NCI-H446 treated with DMSO at 0.1 percent for 48 hours (cell line): ENCODE results near the gene DNM3.
"Not testable (repeated sequence)": the region's sequence is repeated elsewhere in the genome, so short reads cannot be mapped to it uniquely, and the experiment has no call there.

Source experiments
- DNase-seq: peaks from one replicate; lab custom pipeline; 2025; lab: John Stamatoyannopoulos, UW

DNM3 gene

DNA sequence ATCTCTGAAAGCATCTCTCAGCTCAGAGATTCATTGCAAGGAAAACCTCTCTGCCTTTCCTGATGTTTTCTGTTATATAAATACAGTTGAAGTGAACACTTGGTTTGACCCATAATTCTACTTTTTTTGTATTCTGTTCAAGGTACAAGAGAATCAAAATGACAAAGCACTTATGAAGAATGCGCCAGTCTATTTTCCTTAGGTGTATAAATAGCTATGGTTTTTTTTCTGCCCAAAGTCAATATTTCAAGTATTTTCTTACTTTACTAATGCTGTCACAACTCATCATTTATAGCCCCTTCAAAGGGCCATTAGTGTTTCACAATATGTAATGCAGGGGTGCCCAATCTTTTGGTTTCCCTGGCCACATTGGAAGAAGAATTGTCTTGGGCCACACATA, 436.7 kb downstream of the DNM3 start:
- DNase-seq: no peak

DNA sequence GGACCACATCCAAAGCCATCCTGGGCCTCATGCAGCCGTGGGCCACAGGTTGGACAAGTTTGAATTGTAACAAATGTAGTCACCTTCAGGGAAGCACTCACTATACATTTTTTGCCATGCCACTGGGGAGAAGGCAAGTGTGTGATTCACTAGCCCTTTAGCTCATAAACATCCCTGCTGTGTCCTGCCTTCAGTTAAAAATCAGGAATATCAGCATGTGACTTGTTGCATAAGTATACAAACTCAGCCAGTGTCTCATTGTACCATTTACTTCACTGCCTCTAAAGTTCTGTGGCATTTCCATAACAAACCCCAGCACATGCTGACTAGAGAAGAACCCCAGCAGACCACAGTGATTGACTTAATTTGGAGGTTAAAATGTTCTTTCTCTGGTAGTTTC, 437.2 kb downstream of the DNM3 start:
- no peak for DNase-seq

DNA sequence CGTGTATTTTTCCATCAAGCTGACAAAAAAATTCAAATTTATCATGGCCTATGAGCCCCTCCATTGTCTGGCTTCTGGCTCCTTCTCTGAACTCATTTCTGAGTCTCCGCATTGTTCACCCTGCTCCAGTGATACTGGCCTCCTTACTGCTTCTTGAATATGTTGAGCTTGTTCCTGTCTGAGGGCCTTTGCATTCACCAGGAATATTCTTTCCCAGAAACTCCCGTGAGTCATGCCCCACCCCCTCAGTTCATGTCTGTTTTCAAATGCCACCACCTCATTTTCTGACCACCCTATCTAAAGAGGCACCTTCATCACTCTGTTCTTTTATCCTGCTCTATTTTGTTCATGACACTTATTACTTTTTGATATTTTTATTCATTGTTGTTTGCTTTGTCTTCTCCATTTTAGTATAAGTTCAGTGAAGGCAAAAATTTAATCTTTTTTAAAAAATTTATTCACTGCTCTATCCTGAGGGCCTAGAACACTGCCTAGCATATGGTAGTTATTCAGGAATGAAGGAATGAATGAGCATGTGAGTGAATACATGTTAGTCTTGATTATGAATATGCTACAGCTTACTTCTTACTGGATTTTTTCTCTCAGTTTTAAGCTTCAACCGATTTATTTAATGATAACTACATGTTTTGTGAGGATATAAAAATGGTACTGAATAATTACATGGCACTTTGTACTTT, 438.8 kb downstream of the DNM3 start:
- no peak for DNase-seq

DNA sequence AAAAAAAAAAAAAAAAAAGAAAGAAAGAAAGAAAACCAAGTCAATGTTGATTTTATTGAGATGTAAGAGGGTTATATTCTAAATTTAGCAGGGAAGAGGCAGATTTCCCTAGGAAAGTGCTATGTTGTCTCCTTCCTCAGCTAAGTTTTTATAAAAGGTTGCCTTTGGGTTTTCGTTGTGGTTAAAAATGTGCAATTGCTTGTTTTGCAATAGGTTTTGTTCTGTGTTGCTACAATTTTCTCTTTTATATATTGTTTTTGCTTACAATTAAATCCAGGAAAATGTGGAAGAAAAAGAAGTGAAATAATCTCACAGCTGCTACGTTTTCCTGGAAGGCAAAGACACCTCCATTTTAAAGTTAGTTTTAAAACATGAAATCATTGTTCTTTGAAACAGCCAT, 442.5 kb downstream of the DNM3 start:
- no peak for DNase-seq

DNA sequence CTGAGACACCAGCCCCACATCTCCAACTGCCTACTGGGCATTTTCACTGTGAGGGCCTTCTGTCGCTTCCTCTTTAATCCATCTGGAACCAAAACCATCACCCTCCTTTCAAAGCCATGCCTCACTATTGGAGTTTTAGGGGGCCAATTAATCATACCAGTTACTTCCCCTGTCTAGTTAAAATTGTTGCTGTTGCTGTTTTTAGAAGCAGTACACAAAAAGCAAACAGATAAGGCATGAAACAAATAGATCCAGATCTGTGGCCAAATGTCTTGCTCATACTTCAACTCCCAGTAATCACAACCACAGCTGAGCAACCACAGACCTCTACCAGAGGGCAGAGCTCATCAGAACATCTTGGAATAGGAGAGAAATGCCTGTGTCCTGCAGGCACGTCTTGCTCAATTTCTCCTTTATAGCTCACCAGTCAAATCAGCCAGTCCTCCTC, 445.4 kb downstream of the DNM3 start:
- DNase-seq: peak; percentile 76

DNA sequence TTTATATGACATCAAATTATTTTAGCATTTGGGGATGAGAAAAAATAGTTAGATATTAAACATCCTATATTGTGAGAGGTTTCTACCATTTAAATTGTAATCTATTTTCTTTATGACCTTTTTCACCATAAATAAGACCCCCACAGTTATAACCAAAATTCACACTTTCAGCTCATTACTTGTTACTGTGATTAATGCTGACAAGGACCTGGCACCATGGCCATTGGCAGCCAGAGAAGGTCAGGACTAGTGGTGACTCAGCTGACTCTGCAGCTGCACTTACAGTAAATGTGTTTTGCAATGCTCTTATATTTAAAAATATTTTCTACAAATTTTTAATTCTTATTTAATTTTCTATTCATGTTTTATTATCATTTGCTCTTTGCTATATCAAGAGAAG, 445.9 kb downstream of the DNM3 start:
- DNase-seq: peak; percentile 50

DNA sequence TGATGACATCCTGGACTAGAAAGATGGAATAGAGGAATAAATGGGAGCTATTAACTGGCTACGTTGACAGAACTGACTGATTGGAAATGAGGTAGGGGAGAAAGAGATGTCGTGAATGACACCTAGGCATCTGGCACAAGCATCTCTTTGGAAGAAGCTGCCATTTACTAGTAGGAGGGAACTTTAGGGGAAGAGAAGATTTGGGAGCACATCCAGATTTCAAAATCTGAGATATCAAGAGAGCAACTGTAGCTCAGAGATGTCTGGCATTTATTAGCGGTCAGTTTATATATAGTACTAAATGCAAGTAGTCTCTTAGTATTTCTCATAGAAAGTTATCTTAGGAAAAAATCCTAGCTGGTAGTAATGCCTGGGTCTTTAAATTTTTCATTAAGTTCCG, 447.3 kb downstream of the DNM3 start:
- DNase-seq: no peak

DNA sequence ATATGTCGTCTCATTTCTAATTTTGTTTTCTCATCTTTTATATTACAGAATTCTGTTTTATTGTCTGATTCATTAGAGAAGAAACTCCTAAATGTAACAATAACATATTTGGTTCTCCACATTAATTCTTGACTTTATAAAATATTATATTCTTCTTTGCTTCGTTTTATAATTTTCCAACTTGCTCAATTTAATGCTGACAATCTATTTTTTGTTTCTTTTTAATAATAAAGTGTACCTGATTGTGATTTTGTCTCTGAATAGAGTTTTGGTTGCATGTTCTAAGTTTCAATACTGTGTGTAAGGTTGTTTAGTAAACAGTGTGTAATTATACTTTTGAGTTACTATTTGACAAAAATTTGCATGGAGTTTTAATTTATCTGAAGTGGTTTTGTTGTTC, 448.1 kb downstream of the DNM3 start:
- no peak for DNase-seq

DNA sequence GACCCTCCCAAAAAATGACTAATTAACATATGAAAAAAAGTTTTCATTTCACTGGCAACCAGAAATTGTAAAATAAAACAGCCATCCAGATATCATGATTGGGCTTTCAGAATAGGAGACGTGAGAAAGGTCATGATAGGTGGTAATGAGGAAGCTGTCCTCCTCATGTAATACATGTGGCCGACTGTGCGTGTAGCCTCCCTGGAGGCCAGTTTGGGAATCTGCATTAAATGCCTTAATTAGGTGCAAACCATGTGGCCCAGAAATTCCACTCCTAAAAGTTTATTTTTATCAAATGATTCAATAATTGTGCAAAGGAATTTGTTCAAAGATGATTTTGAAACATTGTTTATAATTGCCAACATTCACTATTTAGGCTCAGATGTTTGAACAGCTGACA, 451.5 kb downstream of the DNM3 start:
- no peak for DNase-seq

DNA sequence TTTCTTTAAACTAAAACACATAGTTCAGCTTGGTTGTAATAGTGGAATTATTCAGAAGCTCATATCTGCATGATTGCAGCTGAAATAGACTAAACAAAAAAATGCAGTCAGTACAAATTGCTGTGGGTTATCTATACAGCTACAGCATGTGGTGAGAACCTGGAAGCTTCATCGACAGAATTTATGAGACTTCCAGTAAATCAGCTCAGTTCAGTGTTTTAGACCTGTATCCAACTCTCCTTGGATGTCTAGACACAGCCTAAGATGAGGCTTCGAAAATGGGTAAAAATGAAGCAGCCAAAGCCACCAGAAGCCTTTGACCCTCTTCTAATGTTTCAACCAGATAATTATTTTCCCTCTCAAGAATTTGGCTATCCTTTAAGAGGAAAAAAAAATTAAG, 452.1 kb downstream of the DNM3 start:
- no peak for DNase-seq

DNA sequence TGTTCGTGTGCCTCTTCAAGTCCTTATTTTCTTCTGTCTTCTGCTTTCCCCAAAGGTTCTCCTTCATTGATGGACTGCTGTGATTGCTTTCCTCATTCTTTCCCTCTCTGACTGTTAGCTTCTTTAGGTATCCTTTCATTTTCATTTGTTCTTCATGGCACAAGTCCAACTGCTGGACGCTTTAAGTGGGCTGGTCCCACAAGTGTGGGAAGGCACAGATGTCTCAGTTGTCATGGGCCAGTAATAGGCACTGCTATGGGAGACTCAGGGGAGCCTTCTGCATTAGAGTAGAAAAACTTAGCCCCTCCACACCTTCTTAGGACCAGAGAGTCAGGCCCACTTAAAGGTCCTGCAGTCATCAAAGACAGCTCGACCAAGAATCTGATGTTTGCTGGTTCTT, 456.8 kb downstream of the DNM3 start:
- no peak for DNase-seq

DNA sequence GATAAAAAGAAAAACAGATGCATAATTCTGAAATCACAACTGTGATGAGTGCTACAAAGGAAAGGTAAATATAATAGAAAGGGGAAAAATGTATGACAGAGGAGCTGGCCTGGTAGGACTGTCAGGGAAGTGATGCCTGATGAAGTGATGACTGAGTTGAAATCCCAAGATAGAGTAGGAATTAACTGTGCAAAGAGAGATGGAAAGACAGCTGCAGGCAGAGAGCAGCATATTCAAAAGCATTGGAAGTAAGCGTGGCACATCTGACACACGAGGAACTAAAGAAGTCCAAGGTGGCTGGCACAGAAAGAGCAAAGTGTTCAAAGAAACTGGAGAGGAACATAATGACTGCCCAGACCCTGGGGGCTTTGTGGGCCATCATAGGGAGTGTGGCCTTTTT, 457.6 kb downstream of the DNM3 start:
- no peak for DNase-seq

DNA sequence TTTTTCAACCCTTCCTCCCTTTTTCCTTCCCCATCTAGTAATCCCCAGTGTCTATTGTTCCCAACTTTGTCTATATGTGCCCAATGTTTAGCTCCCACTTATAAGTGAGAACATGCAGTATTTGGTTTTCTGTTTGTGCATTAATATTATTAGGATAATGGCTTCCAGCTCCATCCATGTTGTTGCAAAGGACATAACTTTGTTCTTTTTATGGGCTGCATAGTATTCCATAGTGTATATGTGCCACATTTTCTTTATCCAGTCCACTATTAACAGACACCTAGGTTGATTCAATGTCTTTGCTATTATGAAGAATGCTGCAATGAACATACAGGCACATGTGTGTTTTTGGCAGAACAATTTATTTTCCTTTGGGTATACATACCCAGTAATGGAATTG, 458.2 kb downstream of the DNM3 start:
- no peak for DNase-seq

DNA sequence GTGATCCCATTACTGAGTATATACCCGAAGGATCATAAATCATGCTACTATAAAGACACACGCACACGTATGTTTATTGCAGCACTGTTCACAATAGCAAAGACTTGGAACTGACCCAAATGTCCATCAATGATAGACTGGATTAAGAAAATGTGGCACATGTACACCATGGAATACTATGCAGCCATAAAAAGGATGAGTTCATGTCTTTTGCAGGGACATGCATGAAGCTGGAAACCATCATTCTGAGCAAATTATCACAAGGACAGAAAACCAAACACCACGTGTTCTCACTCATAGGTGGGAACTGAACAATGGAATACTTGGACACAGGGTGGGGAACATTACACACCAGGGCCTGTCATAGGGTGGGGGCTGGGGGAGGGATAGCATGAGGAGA, 466.2 kb downstream of the DNM3 start:
- not testable (repeated sequence) for DNase-seq

DNA sequence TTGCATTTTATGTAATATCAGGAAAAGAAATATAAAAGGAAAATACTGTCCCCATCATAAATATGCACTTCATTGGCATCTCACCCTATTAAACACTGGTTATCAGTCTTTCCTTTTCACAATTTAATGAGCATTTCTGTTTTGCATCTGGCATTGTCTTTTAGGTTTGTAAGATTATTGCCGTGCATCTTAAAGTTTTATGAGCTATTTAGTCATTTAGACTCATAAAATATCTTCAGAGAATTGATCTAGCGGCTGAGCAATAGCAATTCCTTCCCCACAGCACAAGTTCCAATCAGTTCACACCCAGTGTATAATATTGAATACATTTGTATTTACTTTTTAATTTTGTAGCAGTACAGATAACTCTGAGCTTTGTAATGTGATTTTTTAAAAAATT, 466.8 kb downstream of the DNM3 start:
- DNase-seq: no peak

DNA sequence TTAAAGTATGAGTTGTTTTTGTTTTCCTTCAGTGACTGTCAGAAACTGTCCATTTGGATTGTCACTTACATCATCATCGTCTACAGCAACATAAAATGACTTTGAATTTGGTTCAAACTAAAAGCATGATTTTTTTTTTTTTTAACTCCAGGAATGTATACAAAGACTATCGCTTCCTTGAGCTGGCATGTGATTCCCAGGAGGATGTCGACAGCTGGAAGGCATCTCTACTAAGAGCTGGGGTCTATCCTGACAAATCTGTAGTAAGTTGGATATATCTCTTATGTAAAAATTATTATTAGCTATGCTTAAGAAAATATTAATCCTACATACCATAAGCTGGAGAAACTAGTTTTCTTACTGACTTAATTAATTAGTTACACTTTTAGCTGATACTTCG, 467.3 kb downstream of the DNM3 start:
- no peak for DNase-seq

DNA sequence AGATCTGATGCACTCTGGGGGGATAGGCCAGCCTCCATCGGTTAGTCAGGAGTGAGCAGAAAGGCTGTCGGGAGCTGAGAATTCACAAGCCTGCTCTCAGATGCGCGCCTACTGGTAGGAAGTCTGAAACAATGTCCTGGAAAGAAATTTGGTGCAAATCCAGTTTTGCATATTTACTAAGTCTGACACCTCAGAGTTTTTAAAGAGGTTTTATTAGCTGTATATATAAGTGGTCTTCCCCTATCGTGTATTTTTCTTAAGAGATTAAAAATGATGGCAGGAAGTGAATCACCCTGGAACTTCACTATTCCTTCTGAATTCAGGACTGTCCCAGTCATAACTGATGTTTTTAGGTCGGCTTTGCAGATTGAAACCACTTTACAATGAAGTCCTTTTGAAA, 479.4 kb downstream of the DNM3 start:
- no peak for DNase-seq

DNA sequence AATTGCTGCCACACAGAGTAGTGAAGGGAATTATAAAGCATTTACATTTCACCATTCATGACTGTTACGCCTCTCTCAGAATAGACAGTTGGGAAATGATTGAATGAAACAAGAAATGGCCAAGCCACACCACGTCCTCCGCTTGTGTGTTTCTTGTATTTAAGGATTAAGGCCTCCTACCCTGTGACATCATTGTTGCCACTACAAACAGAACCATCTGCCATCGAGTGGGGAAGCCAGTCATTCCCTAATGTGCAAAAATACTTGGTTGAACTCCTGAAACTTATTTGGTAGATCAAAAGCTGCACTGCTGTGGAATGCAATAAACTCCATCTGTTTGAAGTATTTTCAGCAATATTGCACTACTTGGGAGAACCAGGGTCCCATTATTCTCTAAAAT, 480.2 kb downstream of the DNM3 start:
- DNase-seq: peak; percentile 95

DNA sequence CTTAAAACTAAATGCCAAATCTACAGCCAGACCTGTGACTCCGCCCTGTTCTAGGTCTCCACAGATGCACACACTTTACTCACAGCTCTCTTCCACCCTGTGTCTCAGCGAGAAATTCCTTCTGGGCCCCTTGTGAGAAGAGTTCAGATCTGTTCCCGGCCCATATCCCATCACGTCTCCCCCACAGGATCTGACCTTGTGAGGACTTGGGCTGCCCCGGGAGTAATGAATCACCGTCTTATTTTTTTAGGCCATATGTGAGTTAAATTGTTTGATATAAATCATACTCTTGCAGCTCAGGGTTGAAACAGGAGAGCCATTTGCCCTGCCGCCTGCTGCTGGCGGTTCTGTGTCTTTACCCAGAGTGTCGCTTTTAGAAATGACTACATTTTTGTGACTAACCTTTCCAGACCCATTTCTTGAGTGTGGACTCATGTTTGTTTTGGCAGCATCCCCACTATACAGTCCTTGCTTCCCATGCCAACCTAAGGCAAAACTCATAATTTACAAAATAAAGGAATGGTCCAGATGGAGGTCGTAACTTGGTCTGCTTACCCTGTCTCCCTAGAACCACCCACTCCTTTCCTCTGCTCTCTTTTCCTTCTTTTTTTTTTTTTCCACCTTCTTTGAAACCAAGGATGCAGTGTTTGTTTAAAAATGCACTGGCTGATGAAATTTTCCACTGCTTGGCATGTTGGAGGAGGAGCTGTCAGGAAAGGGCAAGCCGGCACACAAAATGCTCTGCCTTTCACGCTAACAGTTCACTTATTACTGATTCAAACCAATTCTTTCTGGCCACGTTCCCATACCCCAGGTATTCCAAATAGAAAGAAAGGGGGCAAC, 481.1 kb downstream of the DNM3 start:
- DNase-seq: peak; percentile 95

DNA sequence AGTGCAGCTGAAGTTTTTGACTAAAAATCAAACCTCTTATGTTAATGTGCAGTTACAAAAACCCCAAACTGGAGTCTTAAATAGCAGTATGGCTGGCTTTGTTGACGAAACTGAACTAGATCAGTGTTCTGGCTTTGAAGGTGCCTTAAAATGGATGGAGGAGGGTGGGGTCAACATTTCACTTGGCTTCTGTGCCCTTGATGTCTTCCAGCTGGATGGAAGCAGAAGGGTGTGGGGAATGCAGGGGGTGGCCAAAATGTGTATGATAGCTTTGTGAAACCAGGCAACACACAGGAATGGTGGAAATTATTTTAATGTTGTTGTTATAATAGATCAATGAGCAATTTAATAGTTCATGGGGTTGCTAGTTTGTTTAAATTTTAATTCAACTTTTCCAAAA, 482.4 kb downstream of the DNM3 start:
- DNase-seq: peak; percentile 70

DNA sequence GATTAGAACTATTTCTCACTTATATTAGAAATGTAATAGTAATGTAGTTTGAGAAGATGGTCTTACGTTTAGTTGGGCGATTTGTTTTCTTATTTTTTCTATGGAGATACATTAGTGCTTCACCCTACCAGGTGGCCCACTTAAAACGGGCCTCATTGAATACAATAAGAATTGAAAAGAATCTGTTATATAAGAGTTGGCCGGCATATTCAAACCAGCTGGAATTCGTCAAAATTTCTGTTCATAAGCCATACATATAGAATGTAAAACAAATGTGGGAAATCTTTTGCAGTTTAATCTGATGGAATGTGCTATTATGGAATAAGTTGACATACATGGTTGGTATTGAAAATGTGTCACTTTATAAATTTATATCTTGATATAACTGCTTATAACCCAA, 482.8 kb downstream of the DNM3 start:
- no peak for DNase-seq

DNA sequence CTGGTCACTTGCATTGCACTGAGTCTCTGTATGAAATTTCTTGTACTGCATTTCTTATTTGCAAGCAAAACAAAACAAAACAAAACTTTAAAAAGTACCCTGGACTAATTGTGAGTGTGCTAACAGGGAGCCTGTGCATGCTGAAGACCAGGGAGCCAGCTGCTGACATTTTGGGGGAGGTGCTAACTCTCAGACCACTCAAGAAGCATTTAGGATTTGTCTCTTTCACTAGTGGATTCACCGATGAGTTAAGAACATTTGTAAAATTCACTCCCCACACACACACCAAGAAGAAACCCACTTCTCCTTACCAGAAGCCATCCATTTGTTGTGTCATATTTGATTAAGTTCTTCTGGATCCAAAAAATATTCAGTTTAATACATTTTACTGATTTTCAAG, 483.5 kb downstream of the DNM3 start:
- no peak for DNase-seq

DNA sequence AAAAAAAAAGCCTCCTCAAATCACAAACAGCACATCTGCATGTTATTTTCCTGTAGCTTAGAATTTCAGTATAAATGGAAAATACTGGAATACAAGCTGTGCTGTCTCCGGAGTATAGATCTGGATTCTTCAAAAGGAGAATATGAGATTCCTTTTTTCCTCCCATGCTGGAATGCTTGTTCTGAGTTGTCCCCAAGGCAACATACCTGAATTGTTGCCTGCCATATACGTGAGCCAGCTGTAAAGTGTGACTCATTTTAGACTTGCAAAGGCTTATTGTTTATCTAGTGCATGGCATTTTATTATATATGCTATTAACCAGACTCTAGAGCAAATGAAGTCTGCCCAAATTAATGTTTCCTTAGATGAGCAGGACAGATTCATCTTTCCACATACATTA, 484.2 kb downstream of the DNM3 start:
- no peak for DNase-seq

DNA sequence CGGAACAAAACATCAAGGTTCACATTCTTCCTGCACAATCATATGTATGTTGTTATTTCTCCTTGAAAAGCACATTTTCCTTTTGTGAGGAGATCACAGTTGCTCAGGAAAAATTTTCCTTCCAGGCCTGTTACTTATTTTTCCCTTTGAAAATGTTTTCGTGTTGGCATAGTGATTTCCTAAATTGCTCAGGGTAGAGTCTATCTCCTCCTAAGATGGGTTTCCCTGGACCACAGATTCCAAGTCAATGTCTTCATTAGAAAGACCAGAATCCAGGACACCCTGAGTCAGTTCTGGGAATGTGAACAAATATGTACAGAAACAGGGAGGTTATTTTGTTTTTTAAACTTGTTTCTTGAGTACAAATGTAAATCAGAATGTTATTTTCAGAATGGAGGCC, 484.8 kb downstream of the DNM3 start:
- no peak for DNase-seq
